Embryonic facial prominence (tissue), 1 donor: ENCODE measurements around the gene DNAH7.

Source experiments
- DNase-seq: peaks from one replicate; pipeline ENCODE4 v3.0.0-alpha.2; 2016; ENCODE audit errors: extremely low spot score

DNAH7 gene

GRCh38 chr2:195863121-195863520 lies 205.5 kb downstream of the DNAH7 start:
- DNase-seq = no peak

- DNase-seq = no peak
Observed at GRCh38 chr2:195861821-195862220, 206.8 kb downstream of the DNAH7 start.

GRCh38 chr2:195859513-195859912 lies 209.1 kb downstream of the DNAH7 start:
- DNase-seq = no peak

- no peak for DNase-seq
Observed at GRCh38 chr2:195857132-195857531, 211.5 kb downstream of the DNAH7 start.

GRCh38 chr2:195850764-195851163 lies 217.9 kb downstream of the DNAH7 start:
- DNase-seq = no peak

- DNase-seq = no peak
Observed at GRCh38 chr2:195848119-195848899, 220.3 kb downstream of the DNAH7 start.

- DNase-seq = no peak
Observed at GRCh38 chr2:195842932-195843331, 225.7 kb downstream of the DNAH7 start.

GRCh38 chr2:195838002-195838401 lies 230.6 kb downstream of the DNAH7 start:
- DNase-seq = no peak

GRCh38 chr2:195836002-195836401 lies 232.6 kb downstream of the DNAH7 start:
- DNase-seq = no peak

GRCh38 chr2:195834836-195835235 lies 233.8 kb downstream of the DNAH7 start:
- DNase-seq = no peak

GRCh38 chr2:195830968-195831950 lies 237.4 kb downstream of the DNAH7 start:
- no peak for DNase-seq

- no peak for DNase-seq
Observed at GRCh38 chr2:195824478-195824877, 244.2 kb downstream of the DNAH7 start.

GRCh38 chr2:195823206-195823605 lies 245.4 kb downstream of the DNAH7 start:
- DNase-seq = no peak

- no peak for DNase-seq
Observed at GRCh38 chr2:195821566-195821932, 247.1 kb downstream of the DNAH7 start.

- no peak for DNase-seq
Observed at GRCh38 chr2:195820867-195821565, 247.6 kb downstream of the DNAH7 start.

GRCh38 chr2:195820373-195820772 lies 248.3 kb downstream of the DNAH7 start:
- DNase-seq = no peak

- no peak for DNase-seq
Observed at GRCh38 chr2:195819276-195819675, 249.4 kb downstream of the DNAH7 start.

- no peak for DNase-seq
Observed at GRCh38 chr2:195818526-195818925, 250.1 kb downstream of the DNAH7 start.

GRCh38 chr2:195818106-195818505 lies 250.5 kb downstream of the DNAH7 start:
- no peak for DNase-seq

GRCh38 chr2:195815083-195815482 lies 253.6 kb downstream of the DNAH7 start:
- DNase-seq = no peak

- DNase-seq = no peak
Observed at GRCh38 chr2:195813421-195813820, 255.2 kb downstream of the DNAH7 start.
